Karpas-422 (cell line): ENCODE data around the gene POLE. TPM values are rescaled to one million over a fixed set of nuclear protein-coding genes. Genes with fewer than 3 reads are reported as not detected.

ENCODE experiments used
- DNase-seq: peaks from one replicate; pipeline ENCODE4 v3.0.0-alpha.2; 2015
- H2AFZ ChIP-seq: fragments of 200-600 bp; sonication (generic); 2 replicates; pipeline ENCODE4 v1.6.1; 2014; ENCODE audit warnings: antibody characterized with exemption, low read length, mixed read lengths
- H3K27ac ChIP-seq: fragments of 200-600 bp; sonication (generic); 2 replicates; pipeline ENCODE4 v1.5.1; 2014; ENCODE audit warnings: mild to moderate bottlenecking, low read length, moderate library complexity
- H3K27me3 ChIP-seq: fragments of 200-600 bp; sonication (generic); 2 replicates; pipeline ENCODE4 v1.6.1; 2014; ENCODE audit warnings: low read length, mixed read lengths
- H3K36me3 ChIP-seq: fragments of 200-600 bp; sonication (generic); 2 replicates; pipeline ENCODE4 v1.6.1; 2014; ENCODE audit warnings: low read length, mixed read lengths; ENCODE audit not compliant: insufficient read depth
- H3K4me1 ChIP-seq: fragments of 200-600 bp; sonication (generic); 2 replicates; pipeline ENCODE4 v1.6.1; 2014; ENCODE audit warnings: mild to moderate bottlenecking, low read length, mixed read lengths
- H3K4me2 ChIP-seq: fragments of 200-600 bp; sonication (generic); 2 replicates; pipeline ENCODE4 v1.6.1; 2014; ENCODE audit warnings: low read length, low read depth, mild to moderate bottlenecking; ENCODE audit not compliant: poor library complexity, severe bottlenecking
- H3K4me3 ChIP-seq: fragments of 200-600 bp; sonication (generic); 2 replicates; pipeline ENCODE4 v1.5.1; 2014; ENCODE audit warnings: mild to moderate bottlenecking, antibody characterized with exemption, low read length, mixed read lengths
- H3K79me2 ChIP-seq: fragments of 200-600 bp; sonication (generic); 2 replicates; pipeline ENCODE4 v1.6.1; 2014; ENCODE audit warnings: mild to moderate bottlenecking, low read length, mixed read lengths
- H3K9ac ChIP-seq: fragments of 200-600 bp; sonication (generic); 2 replicates; pipeline ENCODE4 v1.6.0; 2014; ENCODE audit warnings: low read length
- H3K9me2 ChIP-seq: fragments of 200-600 bp; sonication (generic), shearing (Covaris generic); replicated peaks from 2 replicates; pipeline ENCODE4 v1.6.0; 2014; ENCODE audit warnings: mild to moderate bottlenecking, low read length, moderate library complexity; ENCODE audit not compliant: insufficient read depth
- H3K9me3 ChIP-seq: fragments of 300-700, 200-600 bp; sonication (generic); 2 replicates; pipeline ENCODE4 v1.6.1; 2014; ENCODE audit warnings: low read length, mixed read lengths
- H4K20me1 ChIP-seq: fragments of 200-600 bp; sonication (generic); 2 replicates; pipeline ENCODE4 v1.6.1; 2014; ENCODE audit warnings: mild to moderate bottlenecking, antibody characterized with exemption, low read length, low read depth; ENCODE audit not compliant: insufficient read depth
- total RNA-seq: library from RNA; depleted of rRNA; stranded (reverse); fragments of >200 nt; shearing (Covaris generic); gene quantifications from 2 replicates; pipeline ENCODE4 v1.2.3, GENCODE V29; 2014; ENCODE audit warnings: low replicate concordance

The POLE gene
- total RNA-seq, 1 experiment from 2014 or later: 37.9 TPM

DNA sequence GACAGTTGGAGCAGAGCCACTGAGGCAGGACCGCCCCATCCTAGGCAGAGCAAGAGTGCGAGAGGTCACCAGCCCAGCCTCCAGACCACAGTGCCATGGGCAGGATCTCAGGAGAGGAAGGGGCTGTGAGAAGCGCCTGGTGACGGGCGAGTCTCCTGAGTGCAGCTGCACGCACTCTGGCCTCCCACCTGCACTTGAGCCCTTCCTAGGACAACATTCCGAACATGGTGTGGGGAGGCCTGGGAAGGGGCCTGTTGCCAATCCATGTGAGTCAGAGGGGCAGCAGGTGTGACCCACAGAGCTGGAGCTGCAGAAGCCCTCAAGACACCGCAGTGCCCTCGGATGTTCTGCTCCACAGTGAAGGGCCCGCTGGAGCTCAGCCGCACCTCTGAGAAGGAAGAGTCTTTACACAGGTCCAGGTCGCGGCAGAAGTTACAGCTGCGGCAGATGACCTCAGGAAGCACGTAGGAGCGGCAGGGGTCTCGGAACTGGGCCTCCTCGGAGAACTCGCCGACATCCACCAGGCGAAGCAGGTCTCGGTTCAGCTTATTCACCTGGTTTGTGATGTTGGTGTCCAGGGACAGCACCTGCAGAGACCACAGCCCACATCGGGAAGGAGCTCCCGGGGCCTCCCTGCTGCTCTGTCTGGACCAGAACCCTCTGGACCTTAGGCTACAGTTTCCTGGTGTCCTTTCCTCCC is 61.3 kb downstream of the POLE start:
- Histone ChIP-seq H3K27ac (no peak overlapping the region), H3K4me1 (no peaks in the 10 kb centered on the region; the same call in 1 of the 2 replicates), H3K36me3 (peaks cover 11% of the 10 kb centered on the region), H3K9me3 (no peaks in the 10 kb centered on the region), H3K79me2 (no peaks in the 10 kb centered on the region), H3K4me3 (no peak overlapping the region), H2AFZ (no peak overlapping the region), H3K27me3 (no peaks in the 10 kb centered on the region), H4K20me1 (no peaks in the 10 kb centered on the region), H3K4me2 (no peak overlapping the region), H3K9ac (no peak overlapping the region), H3K9me2 (no peaks in the 10 kb centered on the region)
- no peak for DNase-seq

DNA sequence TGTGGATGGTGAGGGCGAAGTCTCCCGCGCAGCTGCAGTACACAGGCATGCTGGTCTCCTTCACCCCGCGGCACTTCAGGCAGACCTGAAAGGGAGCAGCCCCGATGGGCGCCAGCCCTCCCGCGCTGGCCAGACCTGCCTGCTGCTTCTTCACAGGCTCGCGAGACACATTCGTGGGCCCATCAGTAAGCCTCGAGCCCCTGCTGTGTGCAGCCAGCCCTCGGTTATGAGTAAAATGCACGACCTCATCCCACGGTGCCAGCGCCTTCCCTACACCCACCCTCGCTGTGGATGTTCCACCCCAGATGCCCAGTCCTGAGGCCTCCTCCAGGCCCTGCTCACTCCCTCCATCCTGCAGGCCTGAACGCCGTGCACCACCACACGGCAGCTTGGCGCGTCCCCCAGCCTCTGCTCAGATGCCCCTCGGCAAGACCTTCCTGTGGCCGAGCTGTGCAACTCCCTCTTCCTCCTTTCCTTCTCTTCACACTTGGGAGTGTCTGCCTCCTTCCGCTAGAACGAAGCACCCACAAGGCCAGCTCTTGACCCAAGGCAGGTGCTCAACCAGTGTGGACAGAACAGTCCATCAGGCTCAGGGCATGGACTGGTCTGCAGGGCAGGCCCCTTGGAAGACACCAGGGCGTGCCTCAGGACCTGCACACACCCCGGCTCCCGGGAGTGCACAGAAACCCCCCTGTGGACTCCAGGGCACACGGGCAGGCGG is 62.1 kb downstream of the POLE start:
- H2AFZ ChIP-seq: no peak overlapping the region
- H3K79me2 ChIP-seq: no peaks in the 10 kb centered on the region
- no peaks in the 10 kb centered on the region for H3K27me3 ChIP-seq
- H4K20me1 ChIP-seq: no peaks in the 10 kb centered on the region
- no peak overlapping the region for H3K27ac ChIP-seq
- no peaks in the 10 kb centered on the region for H3K9me2 ChIP-seq
- H3K4me2 ChIP-seq: no peak overlapping the region
- H3K4me3 ChIP-seq: no peak overlapping the region
- no peak overlapping the region for H3K9ac ChIP-seq
- H3K36me3 ChIP-seq: peaks cover 4% of the 10 kb centered on the region
- H3K4me1 ChIP-seq: no peaks in the 10 kb centered on the region; the same call in 1 of the 2 replicates
- DNase-seq: no peak
- H3K9me3 ChIP-seq: no peaks in the 10 kb centered on the region

DNA sequence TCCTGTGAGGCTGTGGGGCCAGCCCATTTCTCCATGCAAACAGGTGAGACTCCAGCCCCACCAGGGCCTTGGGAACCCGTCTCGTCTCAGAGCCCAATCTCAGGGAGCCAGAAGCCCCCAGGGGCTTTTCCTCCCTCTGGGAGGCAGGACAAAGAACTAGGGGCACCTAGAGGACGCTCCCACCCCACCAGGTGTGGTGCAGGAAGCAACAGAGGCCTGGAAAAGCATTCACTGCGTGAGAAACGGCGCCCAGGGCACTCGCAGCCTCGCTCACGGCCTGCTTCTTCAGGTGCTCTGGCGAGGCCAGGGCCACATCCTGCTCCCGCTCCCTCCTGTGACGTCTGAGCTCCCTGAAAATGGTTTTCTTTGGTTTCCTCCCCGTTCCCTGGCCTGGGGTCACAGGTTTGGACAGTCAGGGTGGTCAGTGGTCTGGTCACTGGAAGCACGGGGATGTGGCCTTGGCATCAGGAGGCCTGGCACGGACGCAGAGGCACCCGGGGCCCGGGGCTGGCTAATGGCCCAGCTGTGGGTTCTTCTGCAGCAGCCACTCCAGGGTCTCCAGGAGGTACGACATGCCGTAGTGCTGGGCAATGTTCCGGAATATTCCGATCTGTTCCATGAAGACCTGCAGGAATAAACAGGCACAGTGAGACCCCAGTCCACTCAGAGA is 62.8 kb downstream of the POLE start:
- H3K4me2 ChIP-seq: no peak overlapping the region
- H3K9ac ChIP-seq: no peak overlapping the region

DNA sequence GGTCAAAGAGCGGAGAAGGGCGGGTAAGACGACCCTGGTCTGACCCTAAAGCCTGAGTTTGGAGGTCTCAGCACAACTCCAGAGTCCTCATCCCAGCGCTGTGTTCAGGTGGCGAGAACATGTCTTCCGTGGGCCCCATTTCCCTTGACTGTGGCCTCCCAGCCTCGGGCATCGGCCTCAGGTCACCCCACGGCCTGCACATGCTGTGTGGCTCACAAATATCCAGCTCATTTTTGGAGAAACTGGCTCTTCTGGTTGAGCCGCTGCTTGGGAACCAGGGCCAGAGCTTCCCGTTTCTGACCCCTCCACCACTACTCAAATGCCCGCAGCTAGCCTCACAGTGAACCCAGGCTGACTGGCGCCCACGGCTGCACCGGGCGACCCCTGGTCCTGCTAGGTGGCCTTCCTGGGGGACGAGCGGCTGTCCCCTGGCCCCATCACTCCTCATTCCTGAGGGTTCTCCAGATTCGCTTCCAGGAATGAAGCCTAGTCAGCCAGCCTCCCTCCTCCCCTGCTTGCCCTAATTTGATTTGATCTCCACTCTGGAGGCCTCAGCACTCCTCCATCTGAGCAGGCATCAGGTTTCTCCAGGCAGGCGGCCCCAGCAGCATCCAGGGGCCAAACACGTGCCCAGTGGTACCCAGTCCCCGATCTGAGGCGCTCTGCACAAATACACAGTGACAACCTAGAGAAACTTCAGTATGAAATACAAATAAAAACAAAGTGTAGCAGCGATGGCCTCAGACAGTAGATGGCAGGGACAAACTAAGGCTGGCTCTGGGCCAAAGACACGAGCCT is 63.9 kb downstream of the POLE start:
- H3K79me2 ChIP-seq: no peaks in the 10 kb centered on the region
- no peak overlapping the region for H3K9ac ChIP-seq
- H3K27ac ChIP-seq: no peak overlapping the region
- no peak overlapping the region for H3K4me2 ChIP-seq
- no peaks in the 10 kb centered on the region for H3K9me2 ChIP-seq
- H3K4me1 ChIP-seq: no peaks in the 10 kb centered on the region; the same call in 1 of the 2 replicates
- H2AFZ ChIP-seq: no peak overlapping the region
- no peak overlapping the region for H3K4me3 ChIP-seq
- no peaks in the 10 kb centered on the region for H3K9me3 ChIP-seq
- H4K20me1 ChIP-seq: no peaks in the 10 kb centered on the region
- H3K27me3 ChIP-seq: no peaks in the 10 kb centered on the region
- H3K36me3 ChIP-seq: 0 out of 2 replicates have a peak, but pooled peaks cover 3% of the 10 kb centered on the region
- no peak for DNase-seq

More for the DNA sequence above, 62.8 kb downstream of the POLE start:
- no peaks in the 10 kb centered on the region for H4K20me1 ChIP-seq
- H3K9me2 ChIP-seq: no peaks in the 10 kb centered on the region
- no peaks in the 10 kb centered on the region for H3K79me2 ChIP-seq
- no peak overlapping the region for H3K4me3 ChIP-seq
- DNase-seq: no peak
- peaks cover 3% of the 10 kb centered on the region; the same call in 1 of the 2 replicates for H3K36me3 ChIP-seq
- no peaks in the 10 kb centered on the region for H3K9me3 ChIP-seq
- H3K27me3 ChIP-seq: no peaks in the 10 kb centered on the region
- no peak overlapping the region for H3K27ac ChIP-seq
- no peak overlapping the region for H2AFZ ChIP-seq
- H3K4me1 ChIP-seq: no peaks in the 10 kb centered on the region; the same call in 1 of the 2 replicates

DNA sequence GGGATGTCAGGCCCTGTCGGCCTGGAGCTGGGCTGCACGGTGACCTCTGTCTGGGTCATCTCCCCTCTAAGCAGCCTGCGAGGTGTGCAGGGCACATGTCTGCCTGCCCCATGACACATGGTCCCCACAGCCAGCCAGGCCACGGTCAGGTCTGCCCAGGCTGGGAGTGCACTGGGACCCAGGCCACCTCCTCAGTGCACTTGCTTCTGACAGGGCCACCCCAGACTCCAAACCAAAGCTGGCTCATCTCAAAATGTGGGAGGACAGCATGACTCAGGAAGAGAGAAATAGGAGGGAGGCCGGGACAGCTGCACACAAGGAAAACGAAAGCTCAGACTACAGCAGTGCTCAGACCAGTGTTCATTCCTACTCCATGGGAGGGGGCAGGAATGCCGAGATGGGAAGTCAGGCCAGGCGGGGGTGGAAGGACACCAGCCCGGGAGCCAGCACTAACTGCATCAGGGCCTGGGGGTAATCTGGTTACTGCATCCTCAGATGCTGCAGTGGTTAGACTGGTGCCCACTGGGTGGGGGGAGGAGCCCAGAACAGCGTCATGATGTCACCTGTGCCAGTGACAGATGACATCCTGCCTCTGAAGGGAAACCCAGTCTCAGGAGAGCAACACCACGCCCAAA is 64.6 kb downstream of the POLE start:
- H3K27ac ChIP-seq: no peak overlapping the region
- H3K9me2 ChIP-seq: no peaks in the 10 kb centered on the region
- H3K27me3 ChIP-seq: no peaks in the 10 kb centered on the region
- H2AFZ ChIP-seq: no peak overlapping the region
- no peaks in the 10 kb centered on the region for H4K20me1 ChIP-seq
- no peak overlapping the region for H3K4me2 ChIP-seq
- H3K9me3 ChIP-seq: no peaks in the 10 kb centered on the region
- no peaks in the 10 kb centered on the region for H3K79me2 ChIP-seq
- H3K36me3 ChIP-seq: 0 out of 2 replicates have a peak, but pooled peaks cover 3% of the 10 kb centered on the region
- peak; percentile 52 for DNase-seq
- H3K4me1 ChIP-seq: no peaks in the 10 kb centered on the region; the same call in 1 of the 2 replicates
- H3K4me3 ChIP-seq: no peak overlapping the region
- H3K9ac ChIP-seq: no peak overlapping the region

DNA sequence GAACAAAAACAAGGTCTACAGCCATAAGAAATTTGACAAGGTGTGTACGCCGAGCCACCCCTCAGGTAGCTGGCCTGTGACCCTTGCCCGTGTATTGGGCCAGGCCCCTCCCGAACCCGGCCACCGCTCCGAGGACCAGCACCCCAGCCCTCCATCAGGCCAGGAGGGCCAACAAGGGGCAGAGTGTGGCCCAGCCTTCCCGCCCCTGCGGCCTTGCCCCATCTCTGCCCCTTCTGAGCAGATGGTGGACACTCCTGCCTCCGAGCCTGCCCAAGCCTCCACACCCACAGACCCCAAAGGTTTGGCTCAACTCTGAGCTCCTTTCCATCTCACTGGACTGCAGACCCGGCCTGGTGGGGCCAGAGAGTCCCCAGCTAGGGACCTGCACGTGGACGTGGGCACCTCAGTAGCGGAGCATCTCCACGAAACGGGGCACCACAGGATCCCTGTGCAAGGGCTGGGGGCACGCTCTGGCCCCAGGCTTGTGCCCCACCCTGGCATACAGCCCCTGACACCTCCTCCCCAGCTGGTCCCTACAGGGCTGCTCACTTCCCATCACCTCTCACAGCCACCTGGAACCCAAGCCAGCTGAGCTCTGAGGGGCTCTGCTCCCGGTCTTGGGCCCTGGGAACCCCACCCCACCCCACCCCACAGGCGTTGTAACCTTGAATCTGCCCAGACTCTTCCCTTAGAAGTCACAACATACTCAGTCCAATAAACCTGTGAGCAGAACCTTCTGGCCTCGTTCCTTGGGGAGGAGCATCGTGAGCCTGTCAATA is 65.3 kb downstream of the POLE start:
- H4K20me1 ChIP-seq: no peaks in the 10 kb centered on the region
- H2AFZ ChIP-seq: no peak overlapping the region
- H3K27me3 ChIP-seq: no peaks in the 10 kb centered on the region
- H3K79me2 ChIP-seq: no peaks in the 10 kb centered on the region
- H3K4me2 ChIP-seq: no peak overlapping the region
- no peaks in the 10 kb centered on the region for H3K9me2 ChIP-seq
- H3K36me3 ChIP-seq: 0 out of 2 replicates have a peak, but pooled peaks cover 3% of the 10 kb centered on the region
- no peak overlapping the region for H3K9ac ChIP-seq
- DNase-seq: no peak
- H3K27ac ChIP-seq: no peak overlapping the region
- no peak overlapping the region for H3K4me3 ChIP-seq
- no peaks in the 10 kb centered on the region for H3K9me3 ChIP-seq
- H3K4me1 ChIP-seq: no peaks in the 10 kb centered on the region; the same call in 1 of the 2 replicates
